HCT116 (cell line): ENCODE results near the gene IL17RA. TPM values are rescaled to one million over a fixed set of nuclear protein-coding genes. Genes with fewer than 3 reads are reported as not detected.

Experiments
- ATAC-seq: fragments of 200-7000 bp; cut with Tn5 transposase; 2 replicates; pipeline ENCODE4 v1.9.1; 2020; ENCODE audit warnings: mild to moderate bottlenecking, moderate library complexity
- BruUV-seq: library from RNA; stranded (reverse); fragments of 400-500 nt; replicated peaks from 2 replicates; lab custom pipeline; 2021; lab: Mats Ljungman, UMichigan
- CTCF ChIA-PET: fragments of 300-600 bp; sonication (Branson Sonifier 250); formaldehyde crosslinking; loops from one replicate; lab custom pipeline; 2021; ENCODE audit warnings: antibody characterized with exemption; lab: Charles Lee
- POLR2A ChIA-PET: fragments of 300-600, 350-600 bp; sonication (Branson Sonifier 250); formaldehyde crosslinking; loops from one replicate; lab custom pipeline; 2021; ENCODE audit warnings: antibody characterized with exemption; lab: Charles Lee
- RAD21 ChIA-PET, 2 experiments: fragments of 300-600 bp; sonication (Branson Sonifier 250); formaldehyde crosslinking; loops; one replicate each; lab custom pipeline; 2023; ENCODE audit warnings: low total read pairs in 2 of 2; ENCODE audit not compliant: uncharacterized antibody in 2 of 2, unreplicated experiment in 2 of 2, low non-redundant PET in 1 of 2; lab: Charles Lee
- DNase-seq: peaks from one replicate; pipeline ENCODE4 v3.0.0-alpha.2; 2010; ENCODE audit warnings: low read depth, low spot score
- H2AFZ ChIP-seq: fragments of 200-600 bp; shearing (Covaris generic), sonication (generic); 2 replicates; pipeline ENCODE4 v1.6.1; 2017; ENCODE audit warnings: low read depth, mixed run types, mixed read lengths, antibody characterized with exemption, low read length; ENCODE audit not compliant: poor library complexity, severe bottlenecking
- H3K27ac ChIP-seq: 2 replicates; pipeline ENCODE4 v1.5.1; 2012; ENCODE audit warnings: low read depth, low read length
- H3K27me3 ChIP-seq: fragments of 200-600 bp; sonication (generic); 2 replicates; pipeline ENCODE4 v1.6.1; 2016; ENCODE audit warnings: mixed run types, low read length, mixed read lengths; ENCODE audit not compliant: insufficient read depth
- H3K36me3 ChIP-seq, 2 experiments: fragments of 200-500 bp in 1 of 2; fragments of 200-600 bp in 1 of 2; sonication (Bioruptor generic) in 1 of 2; sonication (generic) in 1 of 2; 2 replicates each; pipeline versions ENCODE4 v1.5.1 to v1.6.1; 2014 to 2016; ENCODE audit warnings: low read length in 2 of 2, inconsistent platforms in 1 of 2, mixed read lengths in 1 of 2, mixed run types in 1 of 2; ENCODE audit not compliant: insufficient read depth in 2 of 2, control insufficient read depth in 1 of 2
- H3K4me1 ChIP-seq, 2 experiments: fragments of 200-600 bp in 1 of 2; sonication (generic) in 1 of 2; 2 replicates each; pipeline versions ENCODE4 v1.5.1 to v1.6.1; 2012 to 2017; ENCODE audit warnings: low read length in 2 of 2, inconsistent platforms in 1 of 2, mild to moderate bottlenecking in 1 of 2, mixed read lengths in 1 of 2, mixed run types in 1 of 2, moderate library complexity in 1 of 2; ENCODE audit not compliant: insufficient read depth in 2 of 2, control insufficient read depth in 1 of 2
- H3K4me2 ChIP-seq: fragments of 200-600 bp; sonication (generic); 2 replicates; pipeline ENCODE4 v1.6.1; 2017; ENCODE audit warnings: mixed run types, low read length, mixed read lengths
- H3K4me3 ChIP-seq, 2 experiments: fragments of 200-600 bp in 1 of 2; sonication (generic) in 1 of 2; replicated peaks in 1 of 2; 2 replicates each; pipeline ENCODE4 v1.5.1; 2011 to 2016; ENCODE audit warnings: low read length in 2 of 2, control low read depth in 1 of 2, low read depth in 1 of 2, mild to moderate bottlenecking in 1 of 2, mixed read lengths in 1 of 2, mixed run types in 1 of 2
- H3K79me2 ChIP-seq: fragments of 200-600 bp; sonication (generic); 2 replicates; pipeline ENCODE4 v1.6.1; 2017; ENCODE audit warnings: mild to moderate bottlenecking, mixed run types, low read length, moderate library complexity, mixed read lengths; ENCODE audit not compliant: insufficient read depth
- H3K9ac ChIP-seq: fragments of 200-600 bp; sonication (generic); 2 replicates; pipeline ENCODE4 v1.6.1; 2016; ENCODE audit warnings: low read length, mixed read lengths
- H3K9me2 ChIP-seq: fragments of 200-600 bp; sonication (generic), shearing (Covaris generic); 2 replicates; pipeline ENCODE4 v1.6.1; 2017; ENCODE audit warnings: mixed run types, mild to moderate bottlenecking, moderate library complexity; ENCODE audit not compliant: insufficient read depth
- H3K9me3 ChIP-seq, 2 experiments: fragments of 200-500 bp in 1 of 2; fragments of 200-600 bp in 1 of 2; sonication (Bioruptor generic) in 1 of 2; sonication (generic) in 1 of 2; 2 replicates each; pipeline ENCODE4 v1.6.1; 2014 to 2017; ENCODE audit warnings: low read length in 2 of 2, mixed read lengths in 2 of 2, inconsistent platforms in 1 of 2, low read depth in 1 of 2, mild to moderate bottlenecking in 1 of 2, mixed run types in 1 of 2, moderate library complexity in 1 of 2; ENCODE audit not compliant: control insufficient read depth in 1 of 2, insufficient read depth in 1 of 2
- H4K20me1 ChIP-seq: fragments of 200-600 bp; sonication (generic), shearing (Covaris generic); 2 replicates; pipeline ENCODE4 v1.6.1; 2017; ENCODE audit warnings: mixed run types, mild to moderate bottlenecking, moderate library complexity; ENCODE audit not compliant: insufficient read depth
- CBX3 ChIP-seq: IDR thresholded peaks from 2 replicates; pipeline ENCODE4 v1.6.1; 2012; ENCODE audit warnings: low read depth
- CTCF ChIP-seq, 3 experiments: fragments of 200-600 bp in 1 of 3; sonication (generic) in 1 of 3; IDR thresholded peaks in 2 of 3; conservative IDR thresholded peaks in 1 of 3; 2 replicates each; pipeline ENCODE4 v1.5.1; 2012 to 2017; ENCODE audit warnings: low read depth in 2 of 3, low read length in 2 of 3, antibody characterized with exemption in 1 of 3, borderline replicate concordance in 1 of 3, control low read depth in 1 of 3, mild to moderate bottlenecking in 1 of 3, mixed read lengths in 1 of 3, mixed run types in 1 of 3, moderate library complexity in 1 of 3; ENCODE audit not compliant: insufficient read depth in 1 of 3
- EGR1 ChIP-seq: IDR thresholded peaks from 2 replicates; pipeline ENCODE4 v1.6.1; 2012; ENCODE audit warnings: low read depth
- ELF1 ChIP-seq: IDR thresholded peaks from 2 replicates; pipeline ENCODE4 v1.6.1; 2012; ENCODE audit warnings: low read depth, borderline replicate concordance
- EZH2 ChIP-seq: fragments of 200-600 bp; sonication (generic); IDR thresholded peaks from 2 replicates; pipeline ENCODE4 v1.6.1; 2017; ENCODE audit warnings: antibody characterized with exemption, mixed run types
- MAX ChIP-seq: IDR thresholded peaks from 2 replicates; pipeline ENCODE4 v1.6.1; 2012
- POLR2AphosphoS5 ChIP-seq: IDR thresholded peaks from 2 replicates; pipeline ENCODE4 v1.6.1; 2011; ENCODE audit warnings: mild to moderate bottlenecking, low read depth, low read length, moderate library complexity
- RAD21 ChIP-seq: IDR thresholded peaks from 2 replicates; pipeline ENCODE4 v1.6.1; 2012; ENCODE audit warnings: low read depth, mild to moderate bottlenecking
- SIN3A ChIP-seq: IDR thresholded peaks from 2 replicates; pipeline ENCODE4 v1.6.1; 2012; ENCODE audit warnings: low read depth
- SP1 ChIP-seq: IDR thresholded peaks from 2 replicates; pipeline ENCODE4 v1.6.1; 2012; ENCODE audit warnings: low read depth
- TCF7L2 ChIP-seq: IDR thresholded peaks from 2 replicates; pipeline ENCODE4 v1.7.0; 2011; ENCODE audit warnings: borderline replicate concordance, inconsistent platforms; ENCODE audit not compliant: insufficient read depth, insufficient read length; ENCODE audit errors: extremely low read depth
- YY1 ChIP-seq: IDR thresholded peaks from 2 replicates; pipeline ENCODE4 v1.6.1; 2011; ENCODE audit warnings: low read length, low read depth, moderate library complexity, mild to moderate bottlenecking; ENCODE audit not compliant: insufficient replicate concordance; ENCODE audit errors: extremely low read depth
- ZFX ChIP-seq: fragments of 450-650 bp; IDR thresholded peaks from 2 replicates; pipeline ENCODE4 v1.6.1; 2017
- ZNF274 ChIP-seq: fragments of 200-500 bp; sonication (Bioruptor generic); IDR thresholded peaks from 2 replicates; pipeline ENCODE4 v1.6.1; 2014; ENCODE audit warnings: mild to moderate bottlenecking, low read depth, low read length, inconsistent platforms
- intact Hi-C: fragments of 100-400 bp; cut with micrococcal nuclease; formaldehyde crosslinking; loops from 2 replicates; pipeline ENCODE4 v1.10.0; 2022
- total RNA-seq: library from RNA; stranded (reverse); gene quantifications from one replicate; pipeline ENCODE4 v1.2.1, GENCODE V29; 2021; ENCODE audit not compliant: unreplicated experiment
- TF ChIP-seq, protein P1 (sequence below): IDR thresholded peaks from 2 replicates; pipeline ENCODE4 v1.6.1; 2012
- TF ChIP-seq, protein P2 (sequence below): IDR thresholded peaks from 2 replicates; pipeline ENCODE4 v1.6.1; 2011; ENCODE audit warnings: mild to moderate bottlenecking, low read length, moderate library complexity; ENCODE audit not compliant: insufficient replicate concordance; ENCODE audit errors: extremely low read depth

Gene IL17RA
- total RNA-seq, 1 experiment from 2014 or later = 17.3 TPM

- H3K9ac ChIP-seq = no peak overlapping the region
- no peak for ATAC-seq
- no peak overlapping the region for H3K27ac ChIP-seq
- H3K4me1 ChIP-seq = 0 out of 4 replicates have a peak, but pooled peaks cover 0 to 3% of the 10 kb centered on the region in 2 experiments
- no peak for DNase-seq
- no peak for TF ChIP-seq ELF1
- TF ChIP-seq CBX3 = no peak
- no peaks in the 10 kb centered on the region for H3K36me3 ChIP-seq
- H3K4me2 ChIP-seq = no peak overlapping the region
- CTCF ChIA-PET = no interaction called here
- H4K20me1 ChIP-seq = no peaks in the 10 kb centered on the region
- POLR2A ChIA-PET = no interaction called here
- H3K9me2 ChIP-seq = no peaks in the 10 kb centered on the region
- H3K79me2 ChIP-seq = no peaks in the 10 kb centered on the region
- H3K9me3 ChIP-seq = no peaks in the 10 kb centered on the region
- intact Hi-C loops = no loop called here
- RAD21 ChIA-PET = no interaction called here
- no TSS peak for BruUV-seq
- no peaks in the 10 kb centered on the region for H3K27me3 ChIP-seq
- no peak overlapping the region for H2AFZ ChIP-seq
- no peak overlapping the region for H3K4me3 ChIP-seq
These were observed 45.4 kb downstream of the IL17RA start for GRCh38 chr22:17130199-17130598.

GRCh38 chr22:17131686-17132085 is 46.9 kb downstream of the IL17RA start:
- Histone ChIP-seq H3K9me2 (no peaks in the 10 kb centered on the region), H3K9me3 (no peaks in the 10 kb centered on the region), H3K9ac (no peak overlapping the region), H4K20me1 (no peaks in the 10 kb centered on the region), H3K27ac (no peak overlapping the region), H3K27me3 (no peaks in the 10 kb centered on the region), H3K4me2 (no peak overlapping the region), H3K4me1 (0 out of 4 replicates have a peak, but pooled peaks cover 0 to 3% of the 10 kb centered on the region in 2 experiments), H3K4me3 (no peak overlapping the region), H3K36me3 (no peaks in the 10 kb centered on the region), H2AFZ (no peak overlapping the region), H3K79me2 (no peaks in the 10 kb centered on the region)
- ATAC-seq (peak; percentile 53; the same call in 1 of the 2 replicates), DNase-seq (no peak)
- no TSS peak for BruUV-seq
- ChIA-PET RAD21 (interaction anchor here in 1 of 2 experiments (0.6 kb wide), 1 partner anchor 43 kb away, joined by 5 read pairs; no protein-coding TSS in a partner anchor), POLR2A (no interaction called here), CTCF (interaction anchor here (1.1 kb wide), 1 partner anchor 40 kb away, joined by 5 read pairs; no protein-coding TSS in a partner anchor)
- intact Hi-C loops = no loop called here
- TF ChIP-seq ZFX (no peak), MAX (no peak), ELF1 (no peak), CTCF (IDR thresholded peaks at IDR 0.05 in 2 of 3, conservative IDR thresholded peaks at IDR 0.05 in 1 of 3; ENCODE audit: borderline replicate concordance in 1 of 3, insufficient read depth in 1 of 3, low read depth in 2 of 3, low read length in 2 of 3) (no peak), EGR1 (no peak), ZNF274 (no peak), POLR2AphosphoS5 (no peak), EZH2 (no peak), SIN3A (no peak), TCF7L2 (no peak), CBX3 (no peak), RAD21 (no peak), SP1 (no peak), YY1 (no peak)
- TF ChIP-seq, protein P1, sequence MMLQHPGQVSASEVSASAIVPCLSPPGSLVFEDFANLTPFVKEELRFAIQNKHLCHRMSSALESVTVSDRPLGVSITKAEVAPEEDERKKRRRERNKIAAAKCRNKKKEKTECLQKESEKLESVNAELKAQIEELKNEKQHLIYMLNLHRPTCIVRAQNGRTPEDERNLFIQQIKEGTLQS = no peak
- TF ChIP-seq, protein P2, sequence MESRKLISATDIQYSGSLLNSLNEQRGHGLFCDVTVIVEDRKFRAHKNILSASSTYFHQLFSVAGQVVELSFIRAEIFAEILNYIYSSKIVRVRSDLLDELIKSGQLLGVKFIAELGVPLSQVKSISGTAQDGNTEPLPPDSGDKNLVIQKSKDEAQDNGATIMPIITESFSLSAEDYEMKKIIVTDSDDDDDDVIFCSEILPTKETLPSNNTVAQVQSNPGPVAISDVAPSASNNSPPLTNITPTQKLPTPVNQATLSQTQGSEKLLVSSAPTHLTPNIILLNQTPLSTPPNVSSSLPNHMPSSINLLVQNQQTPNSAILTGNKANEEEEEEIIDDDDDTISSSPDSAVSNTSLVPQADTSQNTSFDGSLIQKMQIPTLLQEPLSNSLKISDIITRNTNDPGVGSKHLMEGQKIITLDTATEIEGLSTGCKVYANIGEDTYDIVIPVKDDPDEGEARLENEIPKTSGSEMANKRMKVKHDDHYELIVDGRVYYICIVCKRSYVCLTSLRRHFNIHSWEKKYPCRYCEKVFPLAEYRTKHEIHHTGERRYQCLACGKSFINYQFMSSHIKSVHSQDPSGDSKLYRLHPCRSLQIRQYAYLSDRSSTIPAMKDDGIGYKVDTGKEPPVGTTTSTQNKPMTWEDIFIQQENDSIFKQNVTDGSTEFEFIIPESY = no peak
